NCI-H1436 (cell line): ENCODE measurements around the gene CACNA1C.
A peak's percentile ranks its signal among the peaks of the same experiment; 100 is the strongest.
"Not testable (repeated sequence)": the region's sequence is repeated elsewhere in the genome, so short reads cannot be mapped to it uniquely, and the experiment has no call there.

Experiments
- DNase-seq: peaks from one replicate; lab custom pipeline; 2025; lab: John Stamatoyannopoulos, UW

The CACNA1C gene

DNA sequence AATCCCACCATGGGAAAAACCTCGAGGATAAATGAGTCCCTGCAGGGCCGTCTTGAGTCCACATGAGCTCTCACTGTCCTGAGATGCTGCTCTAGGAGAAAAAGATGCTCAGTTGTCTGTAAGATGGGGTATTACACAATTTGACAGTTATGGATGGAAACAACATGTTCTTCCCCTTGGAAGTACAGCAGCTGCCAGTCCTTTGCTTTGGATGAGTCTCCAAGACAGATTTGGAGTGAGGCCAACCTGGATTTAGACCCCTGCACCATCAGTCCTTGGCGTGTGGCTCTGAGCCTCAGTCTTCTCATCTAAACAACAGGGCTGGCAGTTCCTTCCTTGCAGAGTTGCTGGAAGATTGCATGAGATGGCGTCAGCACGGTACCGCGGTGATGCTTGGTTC lies 432.9 kb downstream of the CACNA1C start:
- DNase-seq, result no peak

DNA sequence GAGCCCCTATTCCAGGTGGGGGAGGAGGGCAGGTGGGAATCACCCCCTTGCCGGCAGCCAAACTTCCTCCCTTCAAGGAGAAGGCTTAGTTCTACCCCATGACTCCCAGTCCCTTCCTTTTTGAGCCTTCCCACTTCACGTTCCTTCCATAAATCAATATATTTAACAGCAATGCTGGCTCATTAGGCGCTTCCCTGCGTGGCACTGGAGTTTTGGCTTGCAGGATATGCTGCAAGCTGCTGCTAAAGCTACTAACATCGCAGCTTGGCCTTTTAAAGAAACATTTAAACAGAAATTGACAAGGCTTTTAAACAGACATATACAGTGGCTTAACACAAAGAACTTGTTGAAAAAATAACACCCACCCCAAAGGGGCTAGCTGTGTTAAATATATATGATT lies 434.0 kb downstream of the CACNA1C start:
- no peak for DNase-seq

DNA sequence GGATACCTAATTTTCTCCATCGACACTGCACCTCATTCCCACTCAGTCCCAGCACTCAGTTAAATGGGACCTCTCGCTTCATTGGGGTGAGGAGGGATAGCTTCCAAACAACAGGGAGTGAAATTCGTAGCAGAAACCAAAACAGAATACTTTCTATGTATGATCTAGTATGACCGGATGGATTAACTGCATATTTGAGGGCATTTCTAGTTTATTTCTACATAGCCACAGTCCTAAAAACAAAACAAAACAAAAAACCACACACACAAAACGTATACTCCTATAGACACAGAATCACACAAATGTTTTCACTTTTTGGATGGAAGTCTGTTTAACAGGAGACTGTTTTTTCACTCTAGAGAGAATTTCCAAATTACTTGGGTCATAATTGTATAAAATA lies 434.5 kb downstream of the CACNA1C start:
- DNase-seq, result no peak

DNA sequence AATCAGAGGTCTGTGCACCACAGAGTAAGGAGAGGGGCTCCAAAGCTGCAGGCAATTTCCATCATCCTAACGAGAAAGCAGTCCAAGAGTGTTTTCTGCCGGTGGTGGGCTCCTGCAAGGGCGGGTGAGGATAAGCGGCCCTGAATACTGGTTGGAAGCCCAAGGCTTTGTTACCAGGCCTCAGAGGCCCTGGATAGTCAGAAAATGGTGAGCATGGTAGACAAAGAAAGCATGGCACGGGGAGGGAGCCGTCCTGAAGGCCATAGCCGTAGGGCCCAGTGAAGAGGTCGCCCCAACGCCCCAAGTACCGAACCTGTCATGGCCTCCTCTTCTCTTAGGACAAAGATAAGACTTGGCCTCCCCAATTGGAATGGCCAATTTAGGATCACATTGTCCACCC lies 435.3 kb downstream of the CACNA1C start:
- no peak for DNase-seq

DNA sequence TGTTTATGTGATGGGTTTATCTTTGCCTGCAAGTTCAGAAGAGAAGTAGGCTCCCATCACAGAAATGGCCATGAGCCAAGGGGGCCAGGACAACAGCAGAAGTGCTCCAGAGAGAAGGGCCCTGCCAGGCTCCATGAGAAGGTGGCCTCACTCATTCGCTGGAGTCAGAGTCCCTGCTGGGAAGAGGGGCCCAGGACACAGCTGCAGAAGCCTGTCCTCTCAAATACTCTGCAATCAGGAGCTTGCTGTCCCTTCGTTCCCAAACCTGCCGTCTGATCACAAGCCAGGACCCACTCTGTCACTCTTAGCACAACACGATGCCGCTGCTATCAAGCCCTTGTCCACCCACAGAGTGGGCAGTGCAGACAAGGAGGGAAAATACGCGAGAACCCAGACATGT lies 435.8 kb downstream of the CACNA1C start:
- DNase-seq, result no peak

DNA sequence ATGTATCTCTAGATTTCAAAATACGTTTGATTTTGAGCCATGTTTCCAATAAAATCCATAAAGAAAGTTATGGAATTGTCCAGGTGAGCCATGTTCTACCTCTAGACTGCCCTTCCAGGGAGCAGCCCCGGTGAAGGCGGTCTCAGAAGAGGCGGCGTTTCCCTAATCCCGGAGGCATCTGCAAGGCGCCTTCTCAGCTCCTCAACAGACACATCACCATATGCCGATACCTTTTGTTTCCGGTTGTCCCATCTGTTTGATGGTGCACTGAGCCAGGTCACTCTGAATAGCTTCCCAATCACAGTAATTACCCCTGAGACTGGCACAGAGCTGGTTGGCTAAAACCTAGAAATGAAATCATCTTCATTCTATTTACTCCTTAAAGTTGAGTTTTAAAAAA lies 436.5 kb downstream of the CACNA1C start:
- no peak for DNase-seq

DNA sequence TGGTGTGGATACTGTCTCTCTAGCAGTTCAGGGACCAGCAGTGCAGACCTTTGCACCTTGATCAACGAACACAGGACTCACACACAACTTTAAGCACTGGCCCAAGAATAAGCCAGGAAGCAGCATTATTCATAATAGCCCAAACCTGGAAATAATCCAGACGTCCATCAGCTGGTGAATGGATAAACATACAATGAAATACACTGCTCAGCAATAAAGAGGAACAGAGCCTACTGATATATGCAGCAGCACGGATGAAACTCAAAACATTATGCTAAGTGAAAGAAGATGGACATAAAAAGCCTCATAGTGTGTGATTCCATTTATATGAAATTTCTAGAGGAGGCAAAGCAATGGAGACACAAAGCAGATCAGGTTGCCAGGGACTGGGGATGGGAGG lies 438.0 kb downstream of the CACNA1C start:
- no peak for DNase-seq

DNA sequence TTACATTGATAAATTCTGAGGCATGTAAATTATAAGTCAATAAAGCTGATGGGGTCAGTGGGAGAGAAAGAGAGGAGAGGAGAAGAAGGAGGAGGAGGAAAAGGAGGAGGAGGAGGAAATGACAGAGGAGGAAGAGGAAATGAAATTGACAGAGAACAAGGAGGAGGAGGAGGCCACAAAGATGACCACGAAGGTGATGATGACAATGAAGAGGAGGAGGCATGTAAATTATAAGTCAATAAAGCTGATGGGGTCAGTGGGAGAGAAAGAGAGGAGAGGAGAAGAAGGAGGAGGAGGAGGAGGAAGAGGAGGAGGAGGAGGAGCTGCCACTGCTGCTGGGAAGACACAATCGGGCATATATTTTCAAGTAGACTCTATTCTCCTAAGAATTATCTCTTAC lies 438.6 kb downstream of the CACNA1C start:
- not testable (repeated sequence) for DNase-seq

DNA sequence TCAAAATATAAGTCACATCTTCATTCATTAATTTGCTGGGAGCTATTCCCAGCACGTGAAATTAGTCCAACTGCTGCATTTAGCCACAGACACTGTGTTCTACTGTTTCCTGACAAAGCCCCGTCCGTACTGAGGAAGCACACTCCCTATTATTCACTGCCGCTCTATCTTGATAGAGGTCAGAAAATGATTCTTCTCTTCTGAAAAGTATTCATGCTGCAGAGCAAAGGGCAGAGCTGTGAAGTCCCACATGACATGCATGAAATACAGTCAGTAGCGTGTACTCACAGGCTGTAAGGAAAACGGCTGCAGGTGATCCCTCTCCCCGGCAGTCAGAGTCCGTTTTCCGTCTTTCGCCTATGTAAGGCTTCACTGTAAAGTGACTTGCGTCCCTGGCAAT lies 439.4 kb downstream of the CACNA1C start:
- DNase-seq, result no peak

DNA sequence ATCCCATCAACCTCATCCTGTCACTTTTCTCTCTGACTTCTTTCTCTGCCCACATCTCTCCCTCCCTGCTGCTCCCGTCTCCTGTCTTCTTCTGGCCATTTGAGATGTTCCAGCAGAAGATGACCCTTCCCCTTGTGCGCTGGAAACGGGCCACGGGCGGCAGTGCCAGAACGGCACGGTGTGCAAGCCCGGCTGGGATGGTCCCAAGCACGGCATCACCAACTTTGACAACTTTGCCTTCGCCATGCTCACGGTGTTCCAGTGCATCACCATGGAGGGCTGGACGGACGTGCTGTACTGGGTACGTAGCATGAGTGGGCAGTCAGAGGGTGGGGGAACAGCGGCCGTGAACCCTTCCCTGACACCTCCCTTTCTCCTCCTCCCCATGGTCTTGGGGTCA lies 440.3 kb downstream of the CACNA1C start:
- no peak for DNase-seq

DNA sequence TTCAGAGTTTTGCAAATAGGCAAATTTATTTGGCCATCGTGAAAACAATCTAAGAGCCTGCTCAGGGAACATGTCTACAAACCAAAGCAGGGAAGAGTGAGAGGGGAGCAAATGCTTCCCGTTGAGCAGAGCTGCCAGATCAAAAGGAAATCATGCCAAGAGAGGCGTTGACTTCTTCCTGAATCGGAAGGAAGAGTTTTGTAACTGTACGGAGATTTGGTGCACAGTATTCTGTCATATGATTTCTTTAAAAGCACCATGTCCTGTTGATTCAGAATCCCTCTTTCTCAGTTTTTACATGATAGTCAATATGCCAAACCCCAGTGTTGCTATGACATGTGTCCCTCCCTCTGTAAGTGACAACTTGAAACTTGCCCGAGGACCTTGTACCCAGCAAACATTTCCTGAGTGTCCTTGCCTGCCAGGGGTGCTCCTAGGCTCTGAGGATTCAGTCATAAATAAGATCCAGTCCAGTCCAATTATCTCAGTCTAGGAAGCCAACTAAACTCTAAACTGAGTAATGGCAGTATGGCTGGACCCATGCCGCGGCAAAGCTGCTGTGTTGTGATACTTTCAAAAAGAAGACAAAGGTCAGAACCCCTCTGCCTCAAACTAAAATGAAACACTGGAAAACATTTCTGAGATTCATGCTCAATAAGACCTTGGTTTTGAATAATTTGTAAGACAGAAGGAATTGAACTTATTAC lies 441.9 kb downstream of the CACNA1C start:
- no peak for DNase-seq

DNA sequence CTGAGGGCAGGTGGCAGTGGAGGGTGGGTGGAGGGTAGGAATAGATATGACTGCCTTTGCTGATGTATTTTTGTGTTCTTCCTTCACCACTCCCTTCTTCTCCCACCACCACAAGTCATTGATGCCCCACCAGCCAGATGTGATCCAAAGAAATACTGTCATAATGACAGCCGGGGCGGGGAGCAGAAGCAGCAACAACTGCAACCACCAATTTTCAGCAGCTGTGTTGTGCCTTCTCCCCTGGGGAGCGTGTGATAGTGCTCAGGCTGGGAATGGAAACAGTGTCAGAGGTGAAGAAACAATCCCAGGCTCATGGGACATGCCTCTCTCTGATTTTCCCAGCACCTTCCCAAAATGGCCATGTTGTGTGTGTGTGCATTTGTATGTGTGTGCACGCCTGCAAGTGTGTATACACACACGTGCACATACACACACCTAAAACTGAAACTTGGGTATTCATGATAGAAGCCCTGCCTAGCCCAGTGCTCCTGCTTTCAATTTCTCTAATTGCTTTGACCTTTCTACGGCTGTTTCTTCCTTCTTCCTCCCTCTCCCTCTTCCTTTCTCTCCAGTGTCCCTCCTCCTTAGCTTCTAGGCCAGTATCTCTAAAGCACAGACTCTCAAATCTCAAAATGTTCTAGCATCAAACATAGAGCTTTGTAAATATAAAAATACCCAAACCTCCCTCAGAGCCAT lies 442.8 kb downstream of the CACNA1C start:
- no peak for DNase-seq

DNA sequence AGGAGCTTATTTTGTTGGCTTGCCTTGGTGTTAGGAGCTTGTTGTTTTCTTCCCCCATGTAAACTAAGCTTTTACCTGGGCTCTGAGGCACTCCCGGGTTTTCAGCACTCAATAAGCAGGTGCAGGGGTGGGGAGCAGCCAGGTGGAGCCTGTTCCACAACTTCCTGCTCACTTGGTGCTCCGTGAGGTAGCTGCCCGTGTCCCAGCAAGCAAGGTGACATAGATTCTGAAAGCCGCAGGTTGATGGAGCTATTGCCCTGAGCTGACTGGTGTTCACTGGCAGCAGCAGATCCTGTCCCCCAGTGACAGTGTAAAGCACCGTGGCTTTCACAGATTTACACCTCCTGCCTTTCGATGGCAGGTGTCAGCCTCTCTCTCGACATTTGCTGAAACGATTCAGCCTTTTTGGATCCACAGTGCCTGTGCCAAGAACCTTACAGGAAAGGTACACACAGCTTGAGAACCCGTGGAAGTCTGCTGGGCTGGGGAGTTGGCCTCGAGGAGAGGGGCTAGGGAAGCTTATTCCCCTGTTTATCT lies 446.2 kb downstream of the CACNA1C start:
- peak; percentile 9 for DNase-seq

DNA sequence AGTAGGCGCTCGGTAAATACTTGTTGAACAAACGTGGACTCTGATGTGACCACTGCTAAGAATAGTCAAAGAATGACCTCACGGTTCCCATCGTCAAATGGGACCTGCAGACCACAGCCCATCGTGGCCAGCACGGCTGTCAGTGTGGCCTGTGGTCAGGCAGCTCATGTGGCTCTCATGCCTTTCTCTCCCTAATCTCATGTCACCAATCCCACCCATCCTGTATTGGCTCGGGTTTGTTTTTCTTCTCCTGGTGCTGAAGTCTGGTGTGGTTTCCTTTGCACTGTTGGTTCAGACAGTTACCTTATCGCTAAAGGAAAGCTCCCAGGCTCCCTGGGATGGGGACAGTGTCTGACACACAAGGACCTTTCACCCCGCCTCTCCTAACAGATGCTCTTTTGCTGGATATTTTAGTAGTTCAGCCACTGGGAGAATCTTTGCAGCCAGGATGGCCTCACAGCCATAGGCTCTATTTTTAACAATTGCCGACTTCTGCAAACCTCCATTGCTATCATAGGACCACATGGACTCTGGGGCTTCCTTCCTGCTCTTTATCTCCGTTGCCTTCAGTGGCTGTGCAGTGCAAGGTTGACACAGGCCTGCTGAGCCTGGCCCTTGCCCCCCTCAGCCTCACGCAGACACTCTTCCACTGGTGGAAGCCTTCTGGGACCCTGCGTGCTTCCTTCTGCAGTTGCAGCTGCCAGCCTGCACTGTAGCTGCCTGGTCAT lies 448.8 kb downstream of the CACNA1C start:
- DNase-seq, result no peak

DNA sequence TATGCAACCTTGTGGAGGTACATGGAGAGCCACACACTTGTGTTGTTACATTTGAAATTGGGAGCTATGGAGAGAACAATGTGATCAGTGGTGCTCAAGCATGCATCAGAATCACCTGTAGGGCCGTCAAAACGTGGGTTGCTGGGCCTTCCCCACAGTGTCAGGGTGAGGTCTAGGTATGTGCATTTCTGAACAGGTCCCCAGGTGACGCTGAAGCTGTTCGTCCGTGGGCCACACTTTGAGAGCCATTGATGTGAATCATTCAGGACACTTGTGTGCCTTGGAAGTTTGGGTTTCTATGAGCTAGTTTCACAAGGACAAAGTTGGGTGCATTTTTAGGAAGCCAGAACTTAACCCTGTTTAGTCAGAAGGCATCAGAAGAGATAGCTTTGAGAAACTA lies 450.2 kb downstream of the CACNA1C start:
- DNase-seq, result no peak

DNA sequence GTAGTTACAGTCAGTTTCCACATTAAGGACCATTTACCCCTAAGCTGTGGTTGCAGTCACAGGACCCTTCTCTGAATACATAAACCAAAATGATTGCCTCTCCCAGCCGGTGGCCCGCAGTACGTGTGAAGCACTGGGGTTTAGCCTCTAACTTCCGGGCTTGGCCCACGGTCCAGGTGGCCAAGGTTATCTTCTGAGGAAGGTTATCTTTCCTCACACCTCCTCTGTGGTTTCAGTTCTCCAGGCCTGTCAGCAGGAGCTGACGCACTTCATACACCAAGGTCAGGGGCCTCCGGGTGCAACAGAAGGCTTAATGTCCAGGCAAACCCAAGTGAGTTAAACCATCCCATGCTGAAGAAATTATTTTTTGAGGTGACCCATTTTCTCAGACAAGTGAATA lies 451.0 kb downstream of the CACNA1C start:
- no peak for DNase-seq

DNA sequence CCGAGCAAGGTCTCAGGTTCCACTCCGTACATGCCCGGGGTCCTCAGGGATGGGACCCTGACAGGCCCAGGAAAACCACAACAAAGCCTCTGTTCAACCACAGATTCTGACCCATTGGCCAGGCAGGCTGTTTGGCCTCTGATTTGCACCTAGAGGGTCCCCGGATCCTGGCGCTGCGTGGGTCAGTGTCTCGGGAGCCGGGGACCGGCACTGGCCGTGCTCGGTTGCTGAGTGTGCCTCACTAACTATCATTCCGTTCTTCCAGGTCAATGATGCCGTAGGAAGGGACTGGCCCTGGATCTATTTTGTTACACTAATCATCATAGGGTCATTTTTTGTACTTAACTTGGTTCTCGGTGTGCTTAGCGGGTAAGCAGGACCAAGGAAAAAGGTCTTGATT lies 451.8 kb downstream of the CACNA1C start:
- no peak for DNase-seq

DNA sequence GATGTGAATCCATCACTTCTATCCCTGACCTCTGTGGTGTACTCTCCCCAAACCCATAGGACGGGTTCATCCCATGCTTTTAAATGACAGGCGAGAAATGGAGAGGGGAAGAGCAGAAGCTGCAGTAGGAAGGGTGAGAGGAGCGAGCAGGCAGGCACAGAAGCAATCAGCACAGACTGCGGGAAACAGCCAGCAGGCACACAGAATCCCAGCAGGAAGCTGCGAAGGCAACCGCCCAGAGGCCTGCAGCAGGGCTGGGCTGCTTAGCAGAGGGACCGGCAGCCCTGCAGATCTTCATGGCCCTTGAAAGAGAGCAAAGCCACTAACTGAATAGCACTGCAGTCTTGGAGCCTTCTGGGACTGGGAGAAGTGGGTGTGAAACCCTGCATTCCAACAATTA lies 455.0 kb downstream of the CACNA1C start:
- DNase-seq, result no peak

DNA sequence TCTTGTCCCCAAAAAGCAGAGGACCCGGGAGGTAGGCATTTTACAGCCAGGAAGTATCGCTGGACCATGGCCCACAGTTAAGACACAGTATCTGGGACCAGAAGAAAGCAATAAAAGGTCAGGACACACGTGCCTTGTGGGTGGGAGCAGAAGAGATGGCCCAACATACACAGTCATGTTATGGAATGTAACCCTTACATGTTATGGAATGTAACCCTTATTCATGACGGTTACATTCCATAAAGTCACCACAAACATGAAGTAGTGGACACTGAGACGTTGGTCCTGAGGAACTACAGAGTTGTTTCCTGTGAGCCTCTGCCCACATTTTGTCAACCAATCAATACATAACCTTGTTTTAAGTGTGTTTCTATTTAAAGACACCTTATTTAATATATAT lies 456.4 kb downstream of the CACNA1C start:
- DNase-seq, result no peak

DNA sequence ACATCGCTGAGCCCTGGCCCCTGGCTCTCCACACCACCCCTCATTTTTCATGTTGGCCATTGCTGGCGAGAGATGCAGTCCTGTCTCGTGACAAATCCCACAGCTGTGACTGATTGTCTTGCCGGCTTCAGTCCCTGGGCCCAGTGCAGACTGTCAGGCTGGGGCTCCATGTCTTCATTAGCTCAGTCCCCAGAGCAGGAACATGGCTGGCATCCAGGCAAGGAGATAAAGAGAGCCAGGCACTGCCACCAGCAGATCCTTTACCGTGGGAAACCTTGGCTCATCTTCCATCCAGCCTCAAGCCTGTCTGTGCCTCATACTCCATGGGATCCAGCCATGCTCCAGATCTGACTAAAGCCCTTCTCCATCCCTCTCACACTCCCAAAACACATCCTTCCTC lies 457.3 kb downstream of the CACNA1C start:
- DNase-seq, result no peak

DNA sequence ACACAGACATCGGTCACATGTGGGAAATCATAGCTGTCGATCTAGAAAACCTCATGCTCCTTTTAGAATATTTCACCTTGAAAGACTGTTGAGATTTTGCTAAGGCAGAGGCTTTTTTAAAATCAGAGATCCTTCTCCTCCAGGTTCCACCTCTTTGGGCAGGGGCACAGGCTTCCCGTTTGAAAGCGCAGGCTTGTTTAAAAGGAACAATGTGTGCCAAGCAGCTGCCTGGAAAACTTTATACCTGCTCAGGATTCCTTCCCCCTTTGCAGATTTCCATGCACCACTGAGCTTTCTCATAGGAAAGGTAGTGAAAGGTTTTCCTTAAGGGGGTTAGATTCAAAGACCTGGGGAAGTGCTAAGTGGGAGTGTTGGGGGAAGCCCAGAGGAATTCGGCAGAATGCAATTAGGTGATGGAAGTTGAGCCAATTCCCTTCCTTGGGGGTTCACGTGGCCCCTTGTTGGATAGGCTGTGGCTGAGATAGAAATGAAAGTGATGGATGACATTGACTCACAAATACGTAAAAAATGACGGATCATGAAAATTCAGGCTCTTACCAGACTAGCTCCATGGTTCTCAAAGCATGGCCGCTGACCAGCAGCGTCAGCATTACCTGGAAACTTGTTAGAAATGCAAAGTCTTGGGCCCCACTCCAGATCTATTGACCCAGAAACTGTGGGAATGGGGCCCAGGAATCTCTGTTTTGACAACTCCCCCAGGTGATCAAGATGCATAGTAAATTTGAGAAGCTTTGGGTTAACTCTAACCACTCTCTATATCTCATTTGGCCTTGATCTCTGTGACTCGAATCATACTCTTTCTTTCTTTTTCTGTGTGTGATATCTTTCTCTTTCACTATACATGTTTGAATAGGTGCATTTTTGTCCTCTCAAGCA lies 460.6 kb downstream of the CACNA1C start:
- DNase-seq, result no peak

DNA sequence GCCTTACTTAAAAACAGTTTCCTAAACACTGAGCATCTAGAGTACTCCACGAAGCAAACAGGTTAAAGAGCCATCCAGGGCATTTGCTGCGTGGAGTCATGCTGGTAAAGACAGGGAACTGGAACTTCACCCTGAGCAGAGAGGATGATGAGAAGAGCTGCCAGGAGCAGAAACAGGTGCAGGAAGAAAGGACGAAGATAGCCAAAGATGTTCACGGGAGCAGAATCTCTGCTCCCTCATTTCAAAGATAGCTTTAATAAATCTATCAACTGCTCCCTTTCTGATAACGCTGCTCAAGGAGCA lies 461.2 kb downstream of the CACNA1C start:
- DNase-seq, result no peak
